ENCODE measurements around the gene EPX. TPM values are rescaled to one million over a fixed set of nuclear protein-coding genes. Genes with fewer than 3 reads are reported as not detected.

EPX gene
- total and polyA plus RNA-seq, 2 donors from 2014 or later, result 0.19 TPM; not detected in 1

GRCh38 chr17:58229881-58230280 lies 37.4 kb downstream of the EPX start:
- H3K9ac ChIP-seq (ENCODE audit: low read length in 3 of 3), result no peak overlapping the region
- FAIRE-seq, result no peak
- TF ChIP-seq CTCF (IDR thresholded peaks at IDR 0.05; ENCODE audit: borderline replicate concordance, extremely low read depth, insufficient read depth), result no peak
- peaks cover 0 to 2% (median 0%) of the 10 kb centered on the region in 3 donors for H3K4me1 ChIP-seq (ENCODE audit: control insufficient read depth in 2 of 3, insufficient read depth in 2 of 3, low read depth in 1 of 3, low read length in 3 of 3)
- no peak overlapping the region for H3K27ac ChIP-seq (ENCODE audit: low read depth in 2 of 2, low read length in 2 of 2)
- no peaks in the 10 kb centered on the region for H3K36me3 ChIP-seq (ENCODE audit: control insufficient read depth in 2 of 3, insufficient read depth in 3 of 3, low read length in 3 of 3)
- DNase-seq, result no peak
- intact Hi-C loops (cut with DNase I), result no loop called here
- no peak overlapping the region for H3K4me3 ChIP-seq (ENCODE audit: low read length in 3 of 3)
- H3K27me3 ChIP-seq (ENCODE audit: control insufficient read depth, insufficient read depth, low read length), result no peaks in the 10 kb centered on the region
- no peaks in the 10 kb centered on the region for H3K9me3 ChIP-seq (ENCODE audit: control insufficient read depth in 2 of 3, insufficient read depth in 1 of 3, low read length in 3 of 3)

GRCh38 chr17:58231641-58232040 lies 39.1 kb downstream of the EPX start:
- DNase-seq, result no peak
- Histone ChIP-seq H3K9me3 (ENCODE audit: control insufficient read depth in 2 of 3, insufficient read depth in 1 of 3, low read length in 3 of 3) (no peaks in the 10 kb centered on the region), H3K4me3 (ENCODE audit: low read length in 3 of 3) (no peak overlapping the region), H3K4me1 (ENCODE audit: control insufficient read depth in 2 of 3, insufficient read depth in 2 of 3, low read depth in 1 of 3, low read length in 3 of 3) (peaks cover 0 to 2% (median 0%) of the 10 kb centered on the region in 3 donors), H3K9ac (ENCODE audit: low read length in 3 of 3) (no peak overlapping the region), H3K27me3 (ENCODE audit: control insufficient read depth, insufficient read depth, low read length) (no peaks in the 10 kb centered on the region), H3K27ac (ENCODE audit: low read depth in 2 of 2, low read length in 2 of 2) (no peak overlapping the region), H3K36me3 (ENCODE audit: control insufficient read depth in 2 of 3, insufficient read depth in 3 of 3, low read length in 3 of 3) (no peaks in the 10 kb centered on the region)
- FAIRE-seq, result no peak
- intact Hi-C loops (cut with DNase I), result no loop called here
- no peak for TF ChIP-seq CTCF (IDR thresholded peaks at IDR 0.05; ENCODE audit: borderline replicate concordance, extremely low read depth, insufficient read depth)

GRCh38 chr17:58232707-58233156 lies 40.2 kb downstream of the EPX start:
- intact Hi-C loops (cut with DNase I), result no loop called here
- no peak for DNase-seq
- no peak overlapping the region for H3K9ac ChIP-seq (ENCODE audit: low read length in 3 of 3)

More at GRCh38 chr17:58232707-58233156, 40.2 kb downstream of the EPX start:
- peaks cover 0 to 2% (median 0%) of the 10 kb centered on the region in 3 donors for H3K4me1 ChIP-seq (ENCODE audit: control insufficient read depth in 2 of 3, insufficient read depth in 2 of 3, low read depth in 1 of 3, low read length in 3 of 3)
- no peaks in the 10 kb centered on the region for H3K36me3 ChIP-seq (ENCODE audit: control insufficient read depth in 2 of 3, insufficient read depth in 3 of 3, low read length in 3 of 3)
- no peaks in the 10 kb centered on the region for H3K9me3 ChIP-seq (ENCODE audit: control insufficient read depth in 2 of 3, insufficient read depth in 1 of 3, low read length in 3 of 3)
- no peak overlapping the region for H3K4me3 ChIP-seq (ENCODE audit: low read length in 3 of 3)
- H3K27me3 ChIP-seq (ENCODE audit: control insufficient read depth, insufficient read depth, low read length), result no peaks in the 10 kb centered on the region
- TF ChIP-seq CTCF (IDR thresholded peaks at IDR 0.05; ENCODE audit: borderline replicate concordance, extremely low read depth, insufficient read depth), result no peak
- H3K27ac ChIP-seq (ENCODE audit: low read depth in 2 of 2, low read length in 2 of 2), result no peak overlapping the region
- FAIRE-seq, result no peak

All from kidney (tissue), 14 donors.